NCI-H345 (cell line): ENCODE results near the gene RNF180.
"Not testable (repeated sequence)": the region's sequence is repeated elsewhere in the genome, so short reads cannot be mapped to it uniquely, and the experiment has no call there.

Source experiments
- DNase-seq: peaks from one replicate; lab custom pipeline; 2025; lab: John Stamatoyannopoulos, UW

The RNF180 gene

DNA sequence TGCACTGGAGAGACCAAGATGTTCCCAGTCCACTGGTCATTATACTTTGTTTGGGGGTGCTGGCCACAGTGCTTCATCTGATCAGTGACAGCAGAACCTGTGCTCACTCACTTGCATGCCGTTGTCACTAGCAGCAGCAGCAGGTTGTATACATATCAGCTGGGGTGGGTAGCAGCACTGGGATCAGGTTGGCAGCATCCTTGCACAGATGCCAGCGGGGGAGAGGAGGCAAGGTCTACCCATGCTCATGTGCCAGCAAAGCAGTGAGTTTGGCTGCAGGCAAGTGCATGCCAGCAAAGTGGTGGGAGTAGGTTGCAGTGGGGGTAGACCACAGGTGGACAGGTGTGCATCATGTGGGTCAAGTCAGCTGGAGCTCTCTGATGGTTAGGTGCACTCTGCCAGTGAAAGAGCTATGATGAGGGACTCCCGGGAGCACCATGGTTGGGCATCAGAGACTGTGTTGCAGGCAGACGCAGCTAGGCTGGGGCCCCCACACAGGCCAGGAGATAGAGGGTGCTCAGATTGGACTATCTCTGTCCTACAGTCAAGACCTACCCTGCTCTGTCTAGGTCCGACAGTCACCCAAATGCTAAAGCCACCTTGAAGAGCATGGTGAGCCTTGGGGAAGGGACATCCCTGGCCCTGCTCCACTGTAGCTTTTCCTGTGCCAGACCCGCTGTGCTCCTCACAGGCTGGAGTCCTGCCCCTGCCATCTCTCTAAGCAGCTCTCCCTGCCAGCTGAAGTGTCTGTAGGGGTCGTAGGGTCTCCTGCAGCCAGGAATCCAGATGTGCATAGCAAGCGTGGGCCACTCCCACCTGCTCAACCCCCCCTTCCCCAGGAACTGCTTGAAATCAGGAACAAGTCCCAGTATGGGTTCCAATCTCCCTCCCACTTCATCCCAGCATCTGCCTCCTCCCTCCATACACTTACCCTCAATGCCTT is 119.8 kb downstream of the RNF180 start:
- DNase-seq = no peak

DNA sequence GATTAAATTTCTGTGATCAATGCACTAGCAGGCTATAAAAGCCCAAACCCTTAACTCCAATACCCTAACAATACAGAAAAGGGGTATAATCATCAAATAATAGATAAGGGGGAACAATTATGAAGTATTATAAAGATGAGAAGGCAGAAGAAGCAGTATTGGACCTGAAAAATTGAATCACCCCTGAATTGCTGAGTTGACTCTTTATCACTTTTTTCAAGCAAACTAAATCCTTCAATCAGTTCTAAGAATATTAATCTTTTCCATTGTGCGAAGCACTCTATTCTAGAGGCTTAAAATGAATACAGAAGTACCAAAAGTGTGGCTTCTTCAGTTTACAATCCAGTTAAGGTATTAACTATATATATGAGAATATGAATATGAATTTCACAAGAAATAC is 120.7 kb downstream of the RNF180 start:
- DNase-seq = no peak

- not testable (repeated sequence) for DNase-seq
These were observed 122.9 kb downstream of the RNF180 start for GRCh38 chr5:64288496-64288895.

DNA sequence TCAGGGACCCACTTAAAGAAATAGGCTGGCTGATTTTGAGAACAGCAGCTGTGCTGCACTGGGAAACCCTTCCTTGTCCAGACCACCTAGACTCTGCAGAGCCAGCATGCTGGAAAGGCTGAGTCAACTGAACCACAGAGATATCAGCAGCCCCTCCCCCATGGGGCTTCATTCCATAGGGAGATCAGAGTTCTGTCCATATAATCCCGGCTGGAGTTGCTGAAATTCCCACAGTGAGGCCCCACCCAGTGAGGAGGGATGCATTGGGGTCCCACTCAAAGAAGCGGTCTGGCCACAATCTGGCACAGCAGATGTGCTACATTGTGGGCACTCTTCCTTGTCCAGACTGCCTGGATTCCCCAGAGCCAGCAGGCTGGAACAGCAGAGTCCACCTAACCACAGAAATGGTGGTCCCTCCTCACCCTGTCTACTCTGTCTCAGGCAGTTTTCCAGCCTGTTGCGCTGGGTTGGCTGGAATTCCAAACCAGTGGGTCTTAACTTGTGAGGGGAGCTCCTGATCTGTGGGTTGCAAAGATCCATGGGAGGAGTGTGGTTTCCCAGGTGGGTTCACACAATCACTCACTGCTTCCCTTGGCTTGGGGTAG is 127.1 kb downstream of the RNF180 start:
- no peak for DNase-seq

GRCh38 chr5:64295101-64295500 is 129.5 kb downstream of the RNF180 start:
- peak; percentile 83 for DNase-seq

GRCh38 chr5:64298586-64298985 is 132.9 kb downstream of the RNF180 start:
- DNase-seq = no peak

DNA sequence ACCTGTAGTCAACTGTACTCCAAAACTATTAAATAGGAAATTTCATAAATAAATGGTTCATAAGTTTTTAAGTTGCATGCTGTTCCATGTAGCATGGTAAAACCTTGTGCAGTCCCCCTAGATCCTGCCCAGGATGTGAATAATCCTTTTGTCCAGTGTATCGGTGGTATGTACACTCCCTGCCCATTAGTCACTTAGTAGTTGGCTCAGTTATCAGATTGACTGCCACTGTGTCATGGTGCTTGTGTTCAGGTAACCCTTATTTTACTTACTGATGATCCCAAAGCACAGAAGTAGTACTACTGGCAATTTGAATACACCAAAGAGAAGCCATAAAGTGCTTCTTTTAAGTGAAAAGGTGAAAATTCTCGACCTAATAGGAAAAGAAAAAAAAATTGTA is 134.2 kb downstream of the RNF180 start:
- DNase-seq = no peak

- no peak for DNase-seq
These were observed 135.9 kb downstream of the RNF180 start for GRCh38 chr5:64301566-64301965.

- no peak for DNase-seq
These were observed 142.5 kb downstream of the RNF180 start for GRCh38 chr5:64308135-64308534.

DNA sequence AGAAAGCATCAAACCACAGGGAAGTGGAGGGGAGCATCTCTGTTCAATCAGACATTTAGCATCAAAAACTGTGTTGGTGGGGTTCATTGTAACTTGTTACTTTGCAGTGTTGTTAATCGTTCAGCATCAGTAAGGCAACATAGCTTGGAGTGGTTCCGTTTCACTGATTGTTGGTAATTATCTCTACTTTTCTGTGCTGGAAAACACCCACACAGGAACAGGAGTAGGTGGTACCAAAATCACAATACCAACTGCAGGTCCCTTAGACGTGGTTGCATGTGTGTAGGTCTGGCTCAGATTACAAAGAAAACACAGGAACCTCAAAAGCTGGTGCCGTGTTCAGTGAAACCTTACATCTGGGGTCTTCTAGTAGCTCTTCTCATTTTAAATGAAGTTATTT is 146.8 kb downstream of the RNF180 start:
- DNase-seq = no peak

GRCh38 chr5:64315778-64316177 is 150.1 kb downstream of the RNF180 start:
- no peak for DNase-seq

GRCh38 chr5:64318175-64318574 is 152.5 kb downstream of the RNF180 start:
- no peak for DNase-seq

- DNase-seq = no peak
These were observed 157.9 kb downstream of the RNF180 start for GRCh38 chr5:64323591-64323990.

DNA sequence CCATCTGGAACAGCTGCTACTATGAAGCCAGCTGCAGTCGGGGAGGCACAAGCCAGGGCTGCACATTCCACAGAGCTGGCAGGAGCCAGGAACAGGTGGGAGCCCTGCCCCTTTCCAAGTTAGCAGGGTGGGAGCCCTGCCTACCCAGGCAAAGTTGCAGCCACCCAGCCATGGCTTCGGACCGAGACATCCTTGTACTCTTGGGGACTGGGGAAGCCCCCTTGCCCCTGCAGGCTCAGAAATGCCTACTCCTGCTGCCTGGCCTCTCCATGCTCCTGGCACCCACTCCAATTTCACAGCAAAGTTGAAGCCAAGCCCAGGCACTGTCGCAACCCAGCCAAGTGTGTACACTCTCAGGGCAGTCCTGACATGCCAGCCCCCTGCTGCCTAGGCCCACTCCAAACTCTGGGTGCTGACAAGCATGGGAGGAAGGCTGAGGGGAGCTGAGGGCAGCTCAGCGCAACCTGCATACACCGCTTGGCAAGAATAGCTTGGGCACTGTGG is 165.1 kb downstream of the RNF180 start:
- no peak for DNase-seq

DNA sequence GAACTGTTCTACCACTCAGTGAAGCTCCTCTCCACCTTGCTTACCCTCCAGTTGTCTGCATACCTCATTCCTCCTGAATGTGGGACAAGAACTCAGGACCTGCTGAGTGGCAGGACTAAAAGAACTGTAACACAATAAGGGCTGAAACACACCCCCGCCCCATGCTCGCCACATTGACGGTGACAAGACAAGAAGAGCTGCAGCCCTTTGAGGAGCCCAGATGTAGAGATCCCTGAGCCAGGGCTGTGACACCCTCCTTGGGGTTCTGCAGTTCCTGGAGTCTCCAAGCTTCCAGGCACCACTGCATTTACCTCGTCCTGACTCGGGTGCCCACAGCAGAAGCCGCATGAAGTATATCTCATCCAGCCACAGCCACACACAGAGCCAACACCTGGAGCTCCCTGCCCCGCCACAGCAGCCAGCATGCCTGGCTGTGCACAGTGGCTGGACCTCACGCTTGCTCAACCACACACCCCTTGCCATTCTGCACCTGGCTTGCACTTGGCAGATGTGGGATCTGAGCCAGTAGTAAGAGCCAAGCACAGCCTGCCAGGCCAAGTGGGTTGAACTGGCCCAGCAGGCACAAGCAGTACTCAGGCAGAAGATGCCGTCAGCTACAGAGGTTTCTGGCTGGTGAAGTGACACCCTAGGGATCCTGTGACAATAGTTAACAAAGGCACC is 166.1 kb downstream of the RNF180 start:
- DNase-seq = peak; percentile 51

DNA sequence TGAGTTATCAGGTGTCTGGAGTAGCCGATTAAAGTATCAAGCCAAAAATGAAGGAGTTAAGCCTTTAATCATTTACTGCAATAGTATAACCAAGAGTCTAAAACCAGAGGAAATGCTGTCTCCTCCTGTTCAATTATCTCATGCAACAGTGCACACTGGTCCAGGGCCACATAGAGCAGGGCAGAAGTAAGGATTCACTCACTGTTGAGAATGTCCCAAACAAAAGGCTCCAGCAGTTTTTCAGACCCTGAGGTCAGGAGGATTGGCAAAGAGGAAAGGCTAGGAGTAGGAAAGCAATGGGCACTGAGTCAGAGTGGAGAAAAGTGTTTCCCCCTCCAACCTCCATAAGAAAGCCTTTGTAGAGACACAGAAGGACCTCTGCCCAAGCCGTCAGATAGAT is 168.2 kb downstream of the RNF180 start:
- no peak for DNase-seq

DNA sequence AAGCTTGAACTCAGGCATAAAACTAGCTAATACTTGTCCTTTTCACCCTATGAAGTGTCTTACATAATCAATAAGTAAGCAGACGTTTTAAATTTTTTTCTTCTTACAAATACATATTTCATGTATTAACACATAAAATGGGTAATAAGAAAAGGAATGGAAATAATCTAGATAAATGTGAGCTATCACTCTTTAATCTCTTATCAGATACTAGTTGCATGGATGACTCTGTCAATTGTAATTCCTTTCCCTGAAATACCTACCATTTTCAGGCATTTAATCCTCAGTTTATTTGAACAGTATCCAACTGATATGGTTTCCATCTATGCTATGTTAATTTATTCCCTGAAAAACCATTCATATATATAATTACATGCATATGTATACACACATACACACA is 174.1 kb downstream of the RNF180 start:
- DNase-seq = no peak

- DNase-seq = no peak
These were observed 174.7 kb downstream of the RNF180 start for GRCh38 chr5:64340293-64340692.

DNA sequence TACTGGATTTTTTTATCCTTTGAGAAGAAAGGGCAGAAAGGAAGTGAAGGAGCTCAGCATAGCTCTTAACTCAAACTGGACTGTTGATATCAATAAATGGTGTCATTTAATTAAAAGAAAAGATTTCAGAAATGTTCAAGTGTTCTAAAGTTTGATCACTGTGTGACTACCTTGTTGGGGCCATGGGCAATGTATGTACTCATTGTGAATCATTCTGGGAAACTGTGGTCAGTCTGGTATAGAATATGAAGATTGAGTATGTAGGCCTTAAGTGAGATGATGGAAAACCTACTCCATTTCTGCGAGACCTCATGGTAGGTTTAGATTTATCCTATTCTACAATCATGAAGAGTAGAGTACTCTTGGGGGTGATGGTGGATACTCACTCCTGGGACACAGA is 175.7 kb downstream of the RNF180 start:
- no peak for DNase-seq

DNA sequence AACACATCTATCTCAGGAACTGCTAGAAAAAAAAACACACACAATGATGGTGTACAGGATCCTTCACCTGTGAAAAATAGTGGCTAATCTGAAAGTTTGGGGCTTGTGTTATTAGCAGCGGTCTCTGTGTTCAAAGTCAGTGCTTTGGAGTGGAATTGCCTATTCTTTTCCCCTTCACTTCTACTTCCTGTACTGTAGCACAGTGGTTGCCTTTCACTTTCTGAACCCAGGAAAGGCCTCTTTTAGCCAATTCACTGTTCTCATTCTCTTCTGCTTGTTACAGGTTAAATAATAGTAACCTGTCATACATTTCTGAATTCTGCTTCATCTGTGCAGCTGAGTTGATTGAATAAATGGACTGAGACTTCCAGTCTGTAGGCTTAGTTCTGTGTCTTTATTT is 178.9 kb downstream of the RNF180 start:
- no peak for DNase-seq

- DNase-seq = peak; percentile 10
These were observed 181.7 kb downstream of the RNF180 start for GRCh38 chr5:64347309-64347708.

DNA sequence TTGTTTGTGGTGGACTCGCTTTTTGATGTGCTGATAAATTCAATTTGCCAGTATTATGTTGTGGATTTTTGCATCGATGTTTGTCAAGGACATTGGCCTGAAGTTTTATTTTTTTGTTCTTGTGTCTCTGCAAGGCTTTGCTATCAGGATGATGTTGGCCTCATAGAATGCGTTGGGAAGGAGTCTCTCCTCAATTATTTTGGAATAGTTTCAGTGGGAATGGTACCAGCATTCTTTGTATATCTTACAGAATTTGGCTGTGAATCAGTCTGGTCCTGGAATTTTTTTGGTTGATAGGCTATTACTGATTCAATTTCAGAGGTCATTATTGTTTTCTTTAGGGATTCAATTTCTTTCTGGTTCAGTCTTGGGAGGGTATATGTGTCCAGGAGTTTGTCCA is 198.8 kb downstream of the RNF180 start:
- DNase-seq = no peak

- DNase-seq = no peak
These were observed 219.1 kb downstream of the RNF180 start for GRCh38 chr5:64384765-64385164.
